DMS 273 (cell line): ENCODE results near the gene RPL27.

Experiments used
- DNase-seq: peaks from one replicate; lab custom pipeline; 2025; ENCODE audit not compliant: unreplicated experiment; lab: John Stamatoyannopoulos, UW

RPL27 gene

GRCh38 chr17:43020789-43021740 is 22.8 kb downstream of the RPL27 start:
- peak; percentile 56 for DNase-seq

DNA sequence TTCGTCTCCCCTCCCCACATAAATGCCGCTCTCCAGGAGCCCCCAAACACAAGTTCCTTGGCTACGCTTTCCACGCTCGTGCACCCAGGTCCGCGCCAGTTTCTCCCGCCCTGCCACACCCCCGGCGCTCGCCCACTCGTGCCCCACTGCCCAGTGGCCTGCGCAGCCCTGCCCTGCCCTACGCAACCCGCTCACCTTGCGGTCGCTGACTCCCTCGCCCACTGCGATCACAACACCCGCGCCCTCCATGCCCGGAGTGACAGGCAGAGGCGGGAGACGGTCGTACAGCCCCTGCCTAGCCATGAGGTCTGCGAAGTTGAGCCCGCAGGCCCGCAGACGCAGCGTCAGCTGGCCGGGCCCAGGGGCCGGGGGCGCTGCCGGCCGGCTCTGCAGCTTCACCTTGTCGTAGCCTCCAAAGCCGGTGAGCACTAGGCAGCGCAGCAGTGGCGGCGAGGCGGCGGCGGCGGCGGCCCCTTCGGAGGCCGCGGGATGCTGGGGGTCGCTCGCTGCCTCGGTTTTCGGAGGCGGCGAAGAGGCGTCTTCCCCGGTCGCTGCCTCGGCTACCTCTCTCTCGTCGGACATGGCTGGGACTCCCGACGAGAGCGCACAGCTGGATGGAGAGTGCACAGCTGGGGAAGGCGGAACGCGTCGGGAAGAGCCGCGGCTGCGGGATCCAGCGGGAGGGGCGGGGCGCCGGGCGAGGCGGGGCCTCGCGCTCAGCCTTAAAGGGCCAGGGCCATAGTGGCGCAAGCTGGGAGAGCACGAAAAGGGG is 23.7 kb downstream of the RPL27 start, which contains the start of gene VAT1:
VAT1 (minus strand) TSS at position 645 of the 772 bp plus-strand sequence; CDS start at position 582, 63 bp downstream.
- peak; percentile 93 for DNase-seq

DNA sequence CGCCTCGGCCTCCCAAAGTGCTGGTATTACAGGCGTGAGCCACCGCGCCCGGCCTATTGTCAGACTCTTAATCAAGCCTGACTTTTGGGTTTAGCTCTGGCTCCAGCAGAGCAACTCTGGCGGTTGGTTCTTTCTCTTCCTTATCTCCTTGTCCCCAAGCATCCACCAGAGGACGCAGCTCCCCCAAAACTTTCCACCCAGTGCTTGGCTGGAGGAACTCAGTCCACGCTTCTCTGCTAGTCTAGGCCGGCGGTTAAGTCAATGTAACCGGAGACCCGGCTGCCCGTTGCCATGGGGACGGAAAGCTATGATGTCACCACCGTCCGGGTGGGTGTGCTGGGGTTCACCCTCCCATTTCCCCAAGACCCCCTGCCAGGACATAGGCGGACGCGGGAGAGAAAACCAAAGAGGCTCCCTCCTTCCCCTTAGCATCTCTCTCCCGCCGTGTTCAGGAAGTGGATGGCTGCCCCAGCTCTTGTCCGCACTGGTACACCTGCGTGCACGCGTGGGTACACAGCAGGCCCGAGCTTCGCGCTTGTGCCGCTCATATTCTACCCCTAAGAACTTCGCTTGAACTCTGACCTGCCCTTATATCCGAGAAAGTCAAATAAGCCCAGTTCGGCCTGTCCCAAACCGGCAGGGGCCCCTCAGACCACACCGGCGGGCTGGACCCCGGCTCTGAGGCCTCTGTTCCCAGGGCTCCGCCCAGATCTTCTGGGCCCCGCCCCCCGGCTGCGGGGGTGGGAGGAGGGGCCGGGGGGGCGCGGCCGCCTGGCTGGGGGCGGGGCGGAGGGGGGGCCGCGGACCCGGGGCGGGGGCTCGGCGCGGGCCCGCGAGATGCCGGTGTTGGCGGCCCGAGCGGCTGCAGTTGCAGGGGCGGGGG is 26.4 kb downstream of the RPL27 start, which contains the start of gene RND2:
RND2 (plus strand) TSS at position 825 of the 883 bp plus-strand sequence. CDS start 117 bp downstream, outside the sequence.
- DNase-seq, result peak; percentile 99

DNA sequence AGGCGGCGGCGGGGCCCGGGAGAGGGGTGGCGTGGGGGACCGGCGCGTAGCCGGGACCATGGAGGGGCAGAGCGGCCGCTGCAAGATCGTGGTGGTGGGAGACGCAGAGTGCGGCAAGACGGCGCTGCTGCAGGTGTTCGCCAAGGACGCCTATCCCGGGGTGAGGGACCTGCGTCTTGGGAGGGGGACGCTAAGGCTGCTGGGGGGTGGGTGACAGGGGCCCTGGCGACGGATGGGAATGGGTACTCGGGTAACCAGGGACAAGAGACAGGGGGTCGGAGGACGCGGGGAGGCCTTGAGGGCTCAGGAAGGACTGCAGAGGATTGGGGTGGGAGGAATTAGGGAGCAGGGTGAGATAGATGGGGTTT is 27.1 kb downstream of the RPL27 start:
- peak; percentile 68 for DNase-seq

- no peak for DNase-seq
Measured at GRCh38 chr17:43025766-43026537, 27.7 kb downstream of the RPL27 start.

GRCh38 chr17:43026595-43026994 is 28.4 kb downstream of the RPL27 start:
- no peak for DNase-seq

DNA sequence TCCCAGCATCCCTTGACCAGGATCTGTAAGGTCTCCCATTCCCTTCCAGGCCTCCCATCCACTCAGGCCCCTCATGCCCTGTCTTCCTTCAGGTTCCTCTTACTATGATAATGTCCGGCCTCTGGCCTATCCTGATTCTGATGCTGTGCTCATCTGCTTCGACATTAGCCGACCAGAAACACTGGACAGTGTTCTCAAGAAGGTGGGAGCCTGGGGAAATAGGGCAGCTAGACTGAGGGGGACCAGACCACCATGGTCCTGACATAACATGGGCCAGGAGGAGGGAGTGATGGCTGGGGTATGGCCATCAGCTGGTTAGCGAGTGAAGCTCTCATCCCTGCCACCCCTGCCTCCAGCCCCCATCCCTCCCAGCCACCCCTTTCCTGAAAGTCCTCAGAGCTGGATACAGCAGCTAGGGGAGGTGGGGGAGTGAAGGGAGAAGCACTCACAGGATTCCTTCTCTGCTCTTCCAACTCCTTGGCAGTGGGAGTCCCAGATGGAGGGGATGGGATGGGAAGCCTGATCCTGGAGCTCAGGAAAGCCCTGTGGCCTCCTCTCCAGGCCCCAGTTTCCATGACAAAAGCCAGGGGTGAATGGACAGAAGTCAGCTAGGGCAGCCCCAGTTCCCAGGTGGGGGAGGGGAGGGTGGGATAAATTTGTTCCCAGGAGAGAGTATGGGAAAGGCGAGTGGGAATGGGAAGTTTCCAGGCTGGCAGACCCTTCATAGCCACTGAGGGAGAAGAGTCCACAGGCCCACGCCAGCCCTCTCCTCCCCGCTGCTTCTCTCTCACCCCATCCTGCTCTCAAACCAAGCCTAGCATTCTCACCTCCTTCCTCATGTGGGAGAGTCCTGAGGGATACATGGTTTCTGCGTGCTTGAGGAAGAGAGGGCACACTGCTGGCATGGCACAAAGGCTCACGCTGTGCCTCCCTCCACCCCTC is 29.1 kb downstream of the RPL27 start:
- DNase-seq, result no peak

DNA sequence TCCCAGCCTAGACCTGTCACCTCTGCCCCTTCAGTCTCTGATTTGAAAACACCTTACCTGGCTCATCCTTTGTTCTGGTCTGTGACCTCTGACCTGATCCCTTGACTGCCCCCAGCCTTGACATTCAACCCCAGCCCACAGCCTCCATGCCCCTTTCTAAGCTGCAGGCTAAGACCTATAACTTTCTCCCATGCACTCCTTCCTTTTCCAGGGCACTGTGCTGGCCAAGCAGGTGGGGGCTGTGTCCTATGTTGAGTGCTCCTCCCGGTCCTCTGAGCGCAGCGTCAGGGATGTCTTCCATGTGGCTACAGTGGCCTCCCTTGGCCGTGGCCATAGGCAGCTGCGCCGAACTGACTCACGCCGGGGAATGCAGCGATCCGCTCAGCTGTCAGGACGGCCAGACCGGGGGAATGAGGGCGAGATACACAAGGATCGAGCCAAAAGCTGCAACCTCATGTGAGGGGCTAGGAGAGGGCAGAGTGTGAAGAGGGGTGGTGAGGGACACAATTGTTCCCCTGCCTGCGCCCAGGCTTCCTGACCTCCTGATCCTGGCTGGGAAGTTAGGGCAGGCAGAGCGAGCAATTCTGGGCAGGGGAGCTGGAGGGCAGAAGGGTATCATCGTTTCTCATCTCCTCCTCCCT is 30.1 kb downstream of the RPL27 start:
- peak; percentile 58 for DNase-seq

DNA sequence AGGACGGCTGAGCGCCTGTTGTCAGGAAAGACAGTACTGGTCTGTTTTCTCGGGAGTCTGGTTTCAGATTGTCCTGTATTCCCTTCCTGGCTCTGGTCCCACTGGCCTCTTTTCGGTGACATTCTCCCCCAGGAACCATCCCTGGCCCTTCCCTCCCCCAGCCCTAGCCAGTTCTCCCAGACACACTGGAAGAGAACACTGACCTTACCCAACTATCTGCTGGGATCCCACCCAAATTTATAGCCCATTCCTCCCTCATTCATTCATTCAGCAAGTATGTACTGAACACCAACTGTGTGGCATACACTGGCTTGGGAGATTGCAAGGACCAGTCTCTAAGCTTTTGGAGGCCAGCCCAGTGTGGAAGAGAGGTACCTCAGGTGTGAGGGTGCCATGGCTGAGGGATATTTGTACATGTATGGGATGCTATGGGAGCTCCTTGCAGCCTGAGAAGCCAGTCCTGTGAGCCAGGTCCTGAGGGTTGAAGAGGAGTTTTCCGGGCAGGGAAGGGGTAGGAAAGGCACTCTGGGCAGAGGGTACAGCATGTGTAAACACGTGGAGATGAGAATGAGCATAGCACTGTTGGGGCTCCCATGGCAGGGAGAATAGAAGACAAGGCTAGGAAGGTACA is 32.0 kb downstream of the RPL27 start:
- DNase-seq, result no peak

GRCh38 chr17:43031666-43032065 is 33.4 kb downstream of the RPL27 start:
- no peak for DNase-seq

DNA sequence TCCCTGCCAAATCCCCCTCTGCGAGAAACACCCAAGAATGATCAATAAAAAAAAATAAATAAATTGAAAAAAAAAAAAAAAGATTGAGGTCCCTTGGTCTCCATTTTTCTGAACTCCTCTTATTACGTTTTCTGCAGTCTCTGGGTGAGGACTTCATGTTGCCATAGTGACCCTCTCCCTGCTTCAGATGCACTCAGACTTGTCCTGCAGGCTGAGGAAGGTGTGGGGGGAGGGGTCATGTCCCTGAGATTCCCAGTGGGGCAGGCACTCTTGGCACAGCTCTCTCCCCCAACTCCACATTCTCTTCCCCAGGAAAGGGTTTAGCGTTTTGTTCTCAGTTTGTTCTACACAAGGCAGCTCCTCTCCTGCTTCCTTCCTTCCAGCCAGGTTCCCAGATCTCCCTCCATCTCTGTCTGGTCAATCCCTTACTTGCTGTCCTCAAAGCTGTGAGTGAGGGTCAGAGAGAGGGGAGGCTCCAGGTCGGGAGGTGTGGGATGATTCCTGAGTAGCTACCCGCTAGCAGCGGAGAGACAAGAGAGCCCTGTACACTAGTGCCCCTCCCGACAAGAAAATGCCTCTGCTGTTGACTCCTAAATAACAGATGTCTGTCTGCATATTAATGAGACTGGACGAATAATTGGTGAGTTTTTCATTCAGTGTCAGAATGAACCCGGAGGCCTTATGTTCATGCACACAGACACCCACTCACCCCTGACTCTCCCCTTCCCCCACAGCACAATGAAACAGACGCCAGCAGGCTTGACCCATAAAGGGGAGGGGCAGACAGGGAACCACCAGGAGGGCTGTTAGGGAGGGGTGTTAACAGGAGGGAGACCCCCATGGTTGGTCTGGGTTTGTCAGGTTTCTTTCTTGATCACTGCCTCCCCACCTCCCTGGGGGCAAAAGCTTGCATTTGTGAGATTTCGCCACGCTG is 36.0 kb downstream of the RPL27 start:
- DNase-seq, result peak; percentile 97

GRCh38 chr17:43034894-43035293 is 36.7 kb downstream of the RPL27 start:
- DNase-seq, result no peak

GRCh38 chr17:43039646-43040045 is 41.4 kb downstream of the RPL27 start:
- no peak for DNase-seq

DNA sequence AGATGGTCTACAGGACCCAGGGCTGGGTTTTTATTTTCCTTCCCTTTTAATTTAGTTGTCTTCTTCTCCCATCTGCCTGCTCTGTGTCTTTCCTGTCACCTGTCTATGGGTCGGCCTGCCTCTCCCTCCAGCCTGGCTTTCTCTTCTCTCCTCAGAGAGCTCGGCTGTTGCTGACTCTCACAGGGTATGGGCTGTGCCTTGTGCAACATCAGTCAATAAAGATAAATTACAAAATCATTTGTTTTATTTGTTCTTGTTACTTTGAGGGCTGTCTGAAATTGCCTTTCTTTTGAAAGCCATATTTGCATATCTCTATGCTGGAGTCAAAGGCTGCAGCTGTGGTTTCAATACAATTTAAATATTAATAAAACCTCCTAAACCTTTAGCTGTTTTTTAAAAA is 42.4 kb downstream of the RPL27 start:
- no peak for DNase-seq

DNA sequence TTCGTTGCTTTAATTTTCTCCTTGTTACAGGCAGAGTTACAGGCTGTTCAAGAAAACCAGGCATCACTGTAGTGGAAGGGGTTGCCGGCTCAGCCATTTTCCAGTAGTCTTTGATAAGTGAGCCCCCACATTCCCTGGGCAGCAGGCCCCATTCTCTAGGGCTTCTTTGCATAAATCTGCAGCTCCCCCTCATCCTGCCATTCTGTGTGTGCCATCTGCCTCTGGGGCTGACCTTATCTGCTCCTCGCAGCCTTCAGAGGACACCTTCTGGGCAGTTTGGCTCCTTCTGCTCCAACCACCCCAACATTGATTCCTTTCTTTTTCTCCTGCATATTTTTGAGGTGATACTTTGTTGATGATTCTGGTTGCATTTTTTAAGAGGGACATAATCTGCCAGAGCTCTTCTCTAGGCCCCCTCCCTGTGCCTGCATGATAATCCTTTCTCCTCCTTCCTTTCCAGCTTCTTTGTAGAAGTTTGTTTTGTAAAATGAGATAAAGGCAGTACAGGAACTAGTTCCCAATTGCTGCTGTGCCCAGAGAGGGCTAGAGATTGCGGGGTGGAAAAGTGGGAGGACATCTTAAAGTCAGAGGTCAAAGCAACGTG is 43.9 kb downstream of the RPL27 start:
- DNase-seq, result peak; percentile 88

DNA sequence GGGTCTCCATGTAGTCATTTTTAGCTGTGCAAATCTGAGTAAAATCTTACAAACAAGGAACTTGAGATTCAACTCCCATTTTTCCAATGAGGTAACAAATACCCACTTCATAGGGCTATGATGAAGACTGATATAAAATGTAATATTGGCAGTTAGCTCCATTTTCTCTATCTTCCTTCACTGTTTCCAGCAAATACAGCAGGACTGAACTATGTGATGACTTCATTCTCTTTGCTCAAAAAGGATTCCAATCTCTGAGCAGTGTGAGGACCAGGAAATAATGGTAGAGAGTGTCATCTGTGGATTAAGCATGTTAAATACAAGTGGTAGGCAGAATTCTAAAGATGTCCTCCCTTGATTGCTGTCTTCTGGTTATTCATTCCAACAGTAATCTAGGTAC is 45.1 kb downstream of the RPL27 start:
- DNase-seq, result no peak

DNA sequence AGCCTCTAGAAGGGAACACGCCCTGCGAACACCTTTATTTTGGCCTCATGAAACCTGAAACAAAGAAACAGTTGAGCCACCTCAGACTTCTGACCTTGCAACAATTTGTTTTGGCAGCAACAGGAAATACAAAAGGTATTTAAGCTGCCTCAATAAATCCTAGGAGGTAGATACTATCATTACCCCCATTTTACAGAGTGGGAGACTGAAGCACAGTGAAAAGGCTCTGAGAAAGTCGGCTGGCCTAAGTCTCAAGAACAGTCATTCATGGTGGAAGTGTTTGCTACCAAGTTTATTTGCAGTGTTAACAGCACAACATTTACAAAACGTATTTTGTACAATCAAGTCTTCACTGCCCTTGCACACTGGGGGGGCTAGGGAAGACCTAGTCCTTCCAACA is 45.8 kb downstream of the RPL27 start:
- DNase-seq, result no peak
